ENCODE measurements around the gene ZNF175. TPM values are rescaled to one million over a fixed set of nuclear protein-coding genes. Genes with fewer than 3 reads are reported as not detected.

ZNF175 gene
- polyA plus RNA-seq, 1 donor (not counting 4 experiments of a cell fraction or from before 2014, with no cell fraction given), result 3.8 TPM

GRCh38 chr19:51560339-51560738 is 10.7 kb upstream of the ZNF175 start:
- no peak overlapping the region for H2AFZ ChIP-seq (ENCODE audit: control insufficient read depth, low read length)
- dilution Hi-C loops (cut with MboI; ENCODE audit: extremely low pct_ligation_motif_present, low sequenced_read_pairs), result no loop called here

GRCh38 chr19:51564791-51565190 is 6.3 kb upstream of the ZNF175 start:
- Histone ChIP-seq H3K36me3 (ENCODE audit: control insufficient read depth in 2 of 2, extremely low read depth in 1 of 2, insufficient read depth in 2 of 2, low read length in 2 of 2) (no peaks in the 10 kb centered on the region), H3K27ac (ENCODE audit: control insufficient read depth, insufficient read depth, low read length) (no peak overlapping the region), H3K4me2 (ENCODE audit: control insufficient read depth, extremely low read depth, insufficient read depth, low read depth, low read length) (no peak overlapping the region), H3K9me3 (ENCODE audit: control insufficient read depth, low read depth, low read length) (no peaks in the 10 kb centered on the region), H3K9me1 (ENCODE audit: control insufficient read depth, extremely low read depth, insufficient read depth, low read length) (no peaks in the 10 kb centered on the region), H2AFZ (ENCODE audit: control insufficient read depth, low read length) (no peak overlapping the region), H4K20me1 (ENCODE audit: control insufficient read depth, extremely low read depth, insufficient read depth, low read length) (no peaks in the 10 kb centered on the region), H3K4me3 (ENCODE audit: control insufficient read depth in 2 of 3, extremely low read depth in 1 of 3, insufficient read depth in 2 of 3, low read depth in 1 of 3, low read length in 3 of 3) (no peak overlapping the region), H3K9ac (ENCODE audit: control insufficient read depth, extremely low read depth, insufficient read depth, low read length) (no peak overlapping the region), H3K79me2 (ENCODE audit: control insufficient read depth, insufficient read depth, low read length) (no peaks in the 10 kb centered on the region), H3K27me3 (ENCODE audit: control insufficient read depth, extremely low read depth, insufficient read depth, low read length) (no peaks in the 10 kb centered on the region), H3K4me1 (ENCODE audit: control insufficient read depth, extremely low read depth, insufficient read depth, low read length) (no peaks in the 10 kb centered on the region)
- DNase-seq (ENCODE audit: low read depth, low spot score) (no peak), FAIRE-seq (no peak)
- TF ChIP-seq EZH2 (IDR thresholded peaks at IDR 0.05; ENCODE audit: low read length) (no peak), CTCF (optimal IDR thresholded peaks at IDR 0.05 in 1 of 3, IDR thresholded peaks at IDR 0.05 in 1 of 3, conservative IDR thresholded peaks at IDR 0.05 in 1 of 3; ENCODE audit: extremely low read depth in 1 of 3, insufficient read depth in 2 of 3, low read length in 3 of 3) (no peak)
- dilution Hi-C loops (cut with MboI; ENCODE audit: extremely low pct_ligation_motif_present, low sequenced_read_pairs), result no loop called here

More at GRCh38 chr19:51560339-51560738, 10.7 kb upstream of the ZNF175 start:
- no peak for DNase-seq (ENCODE audit: low read depth, low spot score)
- H3K27me3 ChIP-seq (ENCODE audit: control insufficient read depth, extremely low read depth, insufficient read depth, low read length), result no peaks in the 10 kb centered on the region
- TF ChIP-seq EZH2 (IDR thresholded peaks at IDR 0.05; ENCODE audit: low read length), result no peak
- no peak for TF ChIP-seq CTCF (optimal IDR thresholded peaks at IDR 0.05 in 1 of 3, IDR thresholded peaks at IDR 0.05 in 1 of 3, conservative IDR thresholded peaks at IDR 0.05 in 1 of 3; ENCODE audit: extremely low read depth in 1 of 3, insufficient read depth in 2 of 3, low read length in 3 of 3)
- no peak overlapping the region for H3K4me3 ChIP-seq (ENCODE audit: control insufficient read depth in 2 of 3, extremely low read depth in 1 of 3, insufficient read depth in 2 of 3, low read depth in 1 of 3, low read length in 3 of 3)
- no peak overlapping the region for H3K9ac ChIP-seq (ENCODE audit: control insufficient read depth, extremely low read depth, insufficient read depth, low read length)
- no peaks in the 10 kb centered on the region for H3K9me3 ChIP-seq (ENCODE audit: control insufficient read depth, low read depth, low read length)
- no peaks in the 10 kb centered on the region for H4K20me1 ChIP-seq (ENCODE audit: control insufficient read depth, extremely low read depth, insufficient read depth, low read length)
- H3K9me1 ChIP-seq (ENCODE audit: control insufficient read depth, extremely low read depth, insufficient read depth, low read length), result no peaks in the 10 kb centered on the region
- H3K4me2 ChIP-seq (ENCODE audit: control insufficient read depth, extremely low read depth, insufficient read depth, low read depth, low read length), result no peak overlapping the region
- H3K36me3 ChIP-seq (ENCODE audit: control insufficient read depth in 2 of 2, extremely low read depth in 1 of 2, insufficient read depth in 2 of 2, low read length in 2 of 2), result no peaks in the 10 kb centered on the region
- no peaks in the 10 kb centered on the region for H3K79me2 ChIP-seq (ENCODE audit: control insufficient read depth, insufficient read depth, low read length)
- H3K4me1 ChIP-seq (ENCODE audit: control insufficient read depth, extremely low read depth, insufficient read depth, low read length), result no peaks in the 10 kb centered on the region
- no peak for FAIRE-seq
- no peak overlapping the region for H3K27ac ChIP-seq (ENCODE audit: control insufficient read depth, insufficient read depth, low read length)
